Measurements from ENCODE around the gene BST2.

BST2 gene

DNA sequence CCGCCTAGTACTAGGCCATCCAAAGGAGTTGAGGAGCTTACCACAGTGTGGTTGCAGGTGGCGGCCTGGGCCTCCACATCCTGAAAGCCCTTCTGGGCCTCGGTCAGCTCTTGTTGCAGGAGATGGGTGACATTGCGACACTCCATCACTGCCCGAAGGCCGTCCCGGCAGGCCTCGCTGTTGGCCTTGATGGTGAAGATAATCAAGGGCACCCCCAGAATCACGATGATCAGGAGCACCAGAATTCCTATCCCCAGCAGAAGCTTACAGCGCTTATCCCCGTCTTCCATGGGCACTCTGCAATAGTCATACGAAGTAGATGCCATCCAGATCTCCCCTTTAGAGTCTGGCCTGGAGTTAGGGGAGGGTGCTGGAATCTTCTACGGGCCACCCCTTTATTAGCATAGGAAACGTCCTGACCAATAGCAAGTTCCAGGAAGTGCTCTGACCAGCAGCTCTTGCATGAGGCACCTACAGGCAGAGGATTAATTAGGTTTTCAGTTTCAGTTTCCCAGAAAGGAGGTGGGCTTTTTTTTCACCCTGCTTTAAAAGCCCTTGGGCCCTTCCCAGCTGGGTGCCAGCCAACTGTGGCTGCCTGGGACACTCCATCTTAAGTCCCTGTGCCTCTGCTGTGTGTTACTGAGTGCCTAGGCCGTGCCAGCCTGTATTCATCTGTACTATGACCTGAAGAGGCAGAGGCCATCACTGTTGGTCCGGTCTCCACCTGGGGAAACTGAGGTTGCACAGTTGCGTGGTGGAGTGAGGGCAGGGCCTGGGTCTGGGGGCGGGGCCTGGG lies at the start of gene BST2:
Gene BST2, minus strand, starts transcription at position 381 of the 796 bp plus-strand sequence. Its CDS starts 55 bp downstream, at position 326.
- DNase-seq: peak; percentile 97

DNA sequence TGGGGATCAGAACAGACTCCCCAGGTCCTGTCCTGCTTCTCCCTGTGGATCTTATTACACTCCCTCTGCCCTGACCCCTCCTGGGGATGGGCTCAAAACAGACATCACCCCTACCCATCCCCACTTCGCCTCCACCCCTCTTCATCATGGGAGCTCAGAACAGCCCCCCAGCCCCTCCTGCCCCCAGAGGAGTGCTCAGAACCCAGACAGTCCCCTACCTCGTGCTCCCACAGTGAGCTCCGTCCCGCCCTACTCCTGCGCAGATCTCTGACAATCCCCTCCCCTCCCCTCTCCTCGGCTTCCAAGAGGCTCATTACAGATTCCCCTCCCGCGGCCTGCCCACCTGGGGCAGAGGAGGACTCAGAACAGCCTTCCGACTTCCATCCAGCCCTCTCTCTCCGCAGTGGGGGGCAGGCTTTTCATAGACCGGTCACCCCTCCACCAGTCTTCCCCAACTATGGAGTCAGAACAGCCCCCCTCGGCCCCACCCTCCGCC lies 49.2 kb upstream of the BST2 start:
- DNase-seq: no peak

- no peak for DNase-seq
These were observed 46.4 kb upstream of the BST2 start for GRCh38 chr19:17451820-17452219.

GRCh38 chr19:17450264-17451075 lies 45.0 kb upstream of the BST2 start:
- peak; percentile 25 for DNase-seq

- peak; percentile 24 for DNase-seq
These were observed 42.9 kb upstream of the BST2 start, which contains the start of gene TMEM221 for GRCh38 chr19:17448131-17448967. Gene TMEM221, minus strand, starts transcription at chr19:17448668. Its CDS starts 206 bp downstream, at chr19:17448462.

DNA sequence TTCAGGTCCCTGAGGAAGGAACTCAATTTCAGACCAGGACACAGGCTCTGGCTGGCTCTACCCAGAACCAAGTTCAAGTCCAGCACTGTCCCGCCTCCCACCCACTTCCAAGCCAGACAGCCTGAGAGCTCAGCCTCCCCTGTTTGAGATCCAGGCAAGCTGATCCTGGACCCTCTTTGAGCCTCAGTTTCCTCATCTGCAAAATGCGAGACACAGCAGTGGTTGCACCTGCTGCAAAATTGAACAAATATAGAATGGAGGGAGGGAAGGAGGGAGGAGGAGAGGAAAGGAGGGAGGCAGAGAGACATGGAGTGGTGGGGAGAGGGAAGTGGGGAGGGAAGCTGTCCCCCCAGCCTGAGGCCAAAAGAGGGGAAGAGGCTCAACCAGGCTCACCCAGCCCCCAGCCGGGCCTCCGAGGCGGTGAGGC lies 42.3 kb upstream of the BST2 start:
- DNase-seq: no peak

GRCh38 chr19:17445526-17446165 lies 40.2 kb upstream of the BST2 start:
- no peak for DNase-seq

DNA sequence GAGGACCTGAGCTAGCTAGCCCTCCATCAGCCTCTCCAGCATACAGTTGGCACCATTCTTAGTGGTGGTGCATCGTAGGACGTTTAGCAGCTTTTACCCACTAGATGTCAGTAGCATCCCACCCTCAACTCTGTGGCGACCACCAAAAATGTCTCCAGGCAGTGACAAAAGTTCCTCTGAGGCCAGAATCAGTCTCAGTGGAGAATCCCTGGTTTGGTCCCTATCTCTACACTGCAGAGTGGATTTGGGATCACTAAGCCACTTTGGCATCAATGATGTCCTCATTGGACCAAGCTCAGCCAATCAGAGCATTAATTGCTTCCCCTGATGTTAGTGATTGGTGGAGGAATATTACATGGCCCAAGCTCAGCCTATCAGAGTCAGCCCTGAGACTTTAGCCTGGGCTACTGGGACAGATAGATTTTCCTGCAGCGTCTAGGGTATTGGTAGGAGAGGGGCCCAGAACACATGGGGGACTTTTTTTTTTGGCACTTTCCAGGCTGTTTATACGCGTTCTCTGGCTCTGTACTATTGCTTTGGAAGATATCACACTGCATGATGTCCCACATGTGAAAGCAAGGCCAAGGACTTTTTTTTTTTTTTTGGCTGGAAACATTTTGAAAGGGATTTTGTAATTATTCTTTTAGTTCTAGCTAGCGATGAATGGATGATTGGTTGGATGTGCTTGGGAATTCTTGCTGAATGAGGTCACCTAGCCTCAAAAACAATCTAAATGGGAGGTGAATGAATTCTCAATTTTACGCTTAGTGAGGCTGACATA lies 36.0 kb upstream of the BST2 start:
- DNase-seq: no peak

DNA sequence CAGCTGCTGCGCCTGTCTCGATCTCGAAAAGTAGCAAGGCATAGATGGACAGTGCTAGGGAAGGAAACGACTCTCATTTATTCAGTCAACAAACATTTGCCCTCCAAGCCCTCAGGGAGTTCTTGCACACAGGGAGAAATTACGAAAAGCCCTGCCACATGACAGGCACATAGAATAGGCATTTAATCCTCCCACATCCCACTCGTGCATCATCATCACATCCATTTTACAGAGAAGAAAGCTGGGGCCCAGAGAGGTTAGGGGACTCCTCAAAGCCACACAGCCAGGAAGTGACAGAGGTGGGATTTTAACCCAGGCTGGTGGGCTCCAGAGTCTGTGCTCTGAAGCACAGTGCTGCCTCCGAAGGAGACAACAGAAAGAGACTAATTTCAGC lies 31.4 kb upstream of the BST2 start:
- peak; percentile 26 for DNase-seq

DNA sequence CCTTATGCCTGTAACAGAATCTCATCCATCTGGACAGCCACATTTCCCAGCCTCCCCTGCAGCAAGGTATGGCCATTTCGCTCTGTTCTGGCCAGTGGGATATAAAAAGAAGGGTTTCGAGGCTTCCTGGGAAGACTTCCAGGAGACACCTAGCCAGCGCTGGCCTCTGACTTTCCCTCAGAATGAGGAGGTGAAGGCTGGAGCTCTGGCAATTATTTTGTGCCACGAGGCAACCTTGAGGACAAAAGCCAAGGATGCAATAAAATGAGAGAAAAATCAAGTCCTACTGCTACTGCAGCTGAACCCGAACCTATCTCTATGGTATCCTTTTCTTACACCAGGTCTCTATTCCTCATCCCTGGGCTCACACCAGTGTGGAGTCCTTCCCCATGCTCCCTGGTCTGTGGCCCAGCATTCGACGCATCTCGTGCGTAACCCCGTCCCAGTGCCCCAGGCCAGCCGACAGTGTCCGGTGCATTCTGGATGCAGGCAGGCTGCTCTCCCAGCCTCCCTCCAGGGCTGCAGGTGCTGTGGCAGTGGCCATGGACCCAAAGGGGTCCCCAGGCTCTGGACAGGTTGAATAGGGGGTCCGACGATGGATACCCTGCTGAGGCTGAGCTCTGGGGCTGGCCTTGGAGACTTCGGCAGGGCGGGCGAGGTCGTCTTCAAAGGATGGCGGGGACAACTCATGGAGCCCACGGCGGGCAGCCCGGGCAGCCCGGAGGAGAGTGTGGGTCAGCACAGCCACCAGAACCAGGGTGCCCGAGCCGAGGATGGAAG lies 30.9 kb upstream of the BST2 start:
- no peak for DNase-seq

GRCh38 chr19:17435218-17435617 lies 29.8 kb upstream of the BST2 start:
- DNase-seq: no peak

- no peak for DNase-seq
These were observed 26.0 kb upstream of the BST2 start for GRCh38 chr19:17431417-17431816.

DNA sequence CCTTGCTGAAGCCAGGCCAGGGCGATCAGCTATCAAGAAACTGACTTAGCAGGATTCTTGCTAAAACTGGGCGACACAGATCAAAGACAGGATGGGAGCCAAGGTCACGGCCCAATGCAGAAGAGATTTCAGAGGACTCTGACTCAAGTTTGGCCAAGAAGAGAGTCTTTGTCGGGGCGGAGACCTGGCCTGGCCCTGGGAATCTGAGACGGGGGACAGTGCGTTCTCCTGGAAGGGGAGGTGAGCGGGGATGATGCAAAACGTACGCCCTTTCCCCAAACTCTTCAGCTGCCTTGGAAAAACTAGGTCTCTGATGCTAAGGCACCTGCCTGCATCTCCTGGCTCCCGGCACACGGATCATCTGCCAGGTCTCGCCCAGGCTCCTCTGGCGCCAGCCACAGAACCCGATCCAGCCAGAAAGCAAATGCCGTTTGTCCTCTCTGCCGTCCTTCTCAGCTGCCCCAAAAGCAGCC lies 24.2 kb upstream of the BST2 start:
- no peak for DNase-seq

- DNase-seq: no peak
These were observed 19.4 kb upstream of the BST2 start for GRCh38 chr19:17424743-17425365.

GRCh38 chr19:17423429-17424208 lies 18.2 kb upstream of the BST2 start:
- no peak for DNase-seq

GRCh38 chr19:17421942-17422341 lies 16.5 kb upstream of the BST2 start:
- DNase-seq: no peak

GRCh38 chr19:17420475-17420924 lies 15.1 kb upstream of the BST2 start:
- peak; percentile 33 for DNase-seq

DNA sequence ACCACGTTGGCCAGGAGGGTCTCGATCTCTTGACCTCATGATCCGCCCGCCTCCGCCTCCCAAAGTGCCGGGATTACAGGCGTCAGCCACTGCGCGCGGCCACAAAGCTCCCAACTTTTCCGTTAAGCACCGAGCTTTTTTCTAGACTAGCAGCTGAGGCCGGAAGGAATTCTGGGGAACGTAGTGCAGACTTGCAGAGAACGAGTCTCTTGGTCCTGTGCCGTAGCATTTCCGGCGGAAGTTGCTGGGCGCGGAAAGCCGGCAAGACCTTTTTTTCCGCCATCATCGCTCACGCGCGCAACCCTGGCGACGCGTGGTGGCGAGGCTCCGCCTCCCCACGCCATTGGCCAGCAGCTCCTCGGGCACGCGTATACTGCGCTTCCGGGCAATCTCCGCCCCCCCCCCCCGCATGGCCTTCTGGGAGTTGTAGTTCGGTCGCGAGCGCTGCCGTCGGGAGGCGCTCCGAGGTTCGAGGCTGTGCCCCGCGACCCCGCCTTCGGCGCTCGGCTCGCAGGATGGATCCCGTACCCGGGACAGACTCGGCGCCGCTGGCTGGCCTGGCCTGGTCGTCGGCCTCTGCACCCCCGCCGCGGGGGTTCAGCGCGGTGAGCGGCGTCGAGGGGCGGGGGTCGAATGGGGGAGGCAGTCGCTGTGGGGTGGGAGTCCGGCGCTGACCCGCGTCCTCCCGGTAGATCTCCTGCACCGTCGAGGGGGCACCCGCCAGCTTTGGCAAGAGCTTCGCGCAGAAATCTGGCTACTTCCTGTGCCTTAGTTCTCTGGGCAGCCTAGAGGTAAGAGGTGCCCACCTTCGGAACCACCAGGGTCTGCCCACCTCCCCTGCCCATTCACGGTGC lies 14.4 kb upstream of the BST2 start, which contains the start of gene MVB12A:
Gene MVB12A, plus strand, starts transcription at position 427 of the 854 bp plus-strand sequence. Its CDS starts 89 bp downstream, at position 516.
- peak; percentile 98 for DNase-seq
